NCI-H1694 treated with DMSO at 0.1 percent for 48 hours (cell line): ENCODE results near the gene DAP.
"Not testable (repeated sequence)": the region's sequence is repeated elsewhere in the genome, so short reads cannot be mapped to it uniquely, and the experiment has no call there.

Source experiments
- DNase-seq: peaks from one replicate; lab custom pipeline; 2025; lab: John Stamatoyannopoulos, UW

DAP gene, protein sequence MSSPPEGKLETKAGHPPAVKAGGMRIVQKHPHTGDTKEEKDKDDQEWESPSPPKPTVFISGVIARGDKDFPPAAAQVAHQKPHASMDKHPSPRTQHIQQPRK

GRCh38 chr5:10761185-10761932 is at the start of gene DAP:
TSS of gene DAP (minus strand) at chr5:10761234. CDS start at chr5:10761068, 166 bp downstream.
- DNase-seq = peak; percentile 76

DNA sequence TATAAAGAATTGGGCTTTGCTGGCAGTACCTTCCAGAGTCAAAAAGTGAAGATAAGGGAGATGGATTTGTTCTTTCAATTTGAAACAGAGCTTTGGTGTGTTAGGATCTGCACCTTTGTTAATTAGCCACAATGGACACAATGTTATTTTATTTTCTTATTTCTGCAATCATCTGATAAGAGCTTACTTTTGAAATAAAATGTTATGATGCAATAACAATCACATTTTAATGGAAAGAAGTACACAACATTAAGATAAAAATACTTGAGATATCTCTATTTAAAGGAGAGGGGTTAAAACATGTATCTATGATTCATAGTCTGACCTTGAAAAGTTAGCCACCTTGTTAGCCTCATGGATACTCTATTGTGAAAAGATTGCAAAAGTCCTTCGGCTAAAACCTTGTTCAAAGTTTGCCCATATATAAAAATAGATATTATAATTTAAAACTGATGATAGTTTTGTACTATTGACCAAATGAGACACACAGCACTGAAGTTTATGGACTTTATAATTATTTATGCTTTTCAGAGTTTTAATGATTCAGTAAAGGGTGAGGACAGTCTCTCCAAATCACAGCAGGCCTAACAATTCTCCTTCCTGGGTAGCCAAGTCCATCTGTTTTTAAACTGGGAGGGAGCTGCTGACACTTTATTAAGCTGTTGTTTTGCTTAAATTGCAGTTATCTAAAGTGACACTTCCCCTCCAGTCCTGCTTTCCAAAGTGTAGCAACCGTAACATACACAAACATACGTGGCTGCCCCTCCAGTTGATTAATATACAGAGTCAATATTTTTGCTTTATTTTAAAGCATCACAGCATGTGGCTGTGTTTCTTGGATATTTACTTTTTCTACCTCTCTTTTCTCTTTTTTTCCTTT is 47.6 kb upstream of the DAP start:
- DNase-seq = no peak

DNA sequence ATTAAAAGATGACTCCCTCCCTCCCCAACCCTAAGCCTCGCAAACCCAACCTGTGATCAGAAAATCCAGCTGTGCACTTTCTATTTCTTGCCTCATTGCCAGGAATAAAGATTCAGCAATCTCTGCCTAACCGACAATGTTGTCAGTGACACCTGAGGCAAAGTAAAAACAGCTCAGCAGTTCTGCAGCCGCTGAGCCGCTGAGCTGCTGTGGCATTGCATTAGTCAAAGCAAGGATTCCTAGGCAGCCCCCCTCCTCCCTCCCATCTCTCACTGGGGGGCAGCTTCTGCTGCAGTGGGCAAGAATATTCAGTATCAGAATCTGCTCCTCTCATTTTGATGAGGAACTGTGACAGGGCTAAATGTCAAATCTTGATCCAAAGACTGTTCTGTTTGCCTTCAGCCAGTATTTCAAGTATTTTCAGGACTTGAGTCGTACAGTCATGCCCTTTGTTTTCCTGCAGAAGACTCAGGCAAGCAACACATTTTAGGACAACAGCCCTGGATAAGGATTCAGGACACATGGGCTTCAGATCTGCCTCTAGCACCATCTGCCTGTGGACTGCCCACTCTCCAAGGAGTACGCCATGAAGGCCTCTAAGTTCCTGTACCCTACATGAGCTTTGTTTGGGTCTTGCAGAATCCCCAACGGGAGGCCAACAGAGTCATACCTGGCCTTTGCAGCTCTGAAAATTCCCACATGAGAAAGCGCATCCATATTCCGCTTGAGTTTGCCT is 41.1 kb upstream of the DAP start:
- no peak for DNase-seq

GRCh38 chr5:10800852-10801251 is 39.8 kb upstream of the DAP start:
- DNase-seq = no peak

GRCh38 chr5:10797261-10797660 is 36.2 kb upstream of the DAP start:
- DNase-seq = no peak

GRCh38 chr5:10793785-10794184 is 32.8 kb upstream of the DAP start:
- DNase-seq = peak; percentile 64

GRCh38 chr5:10792336-10792735 is 31.3 kb upstream of the DAP start:
- DNase-seq = no peak

- no peak for DNase-seq
Observed at GRCh38 chr5:10789726-10790125, 28.7 kb upstream of the DAP start.

GRCh38 chr5:10789021-10789420 is 28.0 kb upstream of the DAP start:
- no peak for DNase-seq

- no peak for DNase-seq
Observed at GRCh38 chr5:10788358-10788757, 27.3 kb upstream of the DAP start.

DNA sequence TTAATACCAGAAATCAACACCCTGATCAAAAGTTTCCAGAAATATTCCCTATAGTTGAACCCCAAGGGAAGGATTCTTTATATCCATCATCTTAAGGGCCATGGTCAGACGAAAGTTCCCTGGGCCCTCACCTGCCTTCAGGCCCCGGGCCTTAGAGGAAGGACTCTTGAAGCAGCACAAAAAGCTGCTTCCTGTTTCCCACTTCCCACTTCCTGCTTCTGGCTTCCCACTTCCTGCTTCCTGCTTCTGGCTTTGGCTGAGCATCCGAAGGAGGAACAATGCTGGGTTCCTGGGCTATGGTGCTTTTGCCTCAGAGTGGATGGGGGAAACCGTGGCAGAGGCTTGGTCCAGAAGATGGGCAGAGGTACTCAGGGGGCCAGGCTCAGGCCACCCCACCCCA is 25.8 kb upstream of the DAP start:
- DNase-seq = no peak

- DNase-seq = not testable (repeated sequence)
Observed at GRCh38 chr5:10780208-10780607, 19.2 kb upstream of the DAP start.

GRCh38 chr5:10779592-10779991 is 18.6 kb upstream of the DAP start:
- no peak for DNase-seq

GRCh38 chr5:10778179-10778910 is 17.3 kb upstream of the DAP start:
- no peak for DNase-seq

DNA sequence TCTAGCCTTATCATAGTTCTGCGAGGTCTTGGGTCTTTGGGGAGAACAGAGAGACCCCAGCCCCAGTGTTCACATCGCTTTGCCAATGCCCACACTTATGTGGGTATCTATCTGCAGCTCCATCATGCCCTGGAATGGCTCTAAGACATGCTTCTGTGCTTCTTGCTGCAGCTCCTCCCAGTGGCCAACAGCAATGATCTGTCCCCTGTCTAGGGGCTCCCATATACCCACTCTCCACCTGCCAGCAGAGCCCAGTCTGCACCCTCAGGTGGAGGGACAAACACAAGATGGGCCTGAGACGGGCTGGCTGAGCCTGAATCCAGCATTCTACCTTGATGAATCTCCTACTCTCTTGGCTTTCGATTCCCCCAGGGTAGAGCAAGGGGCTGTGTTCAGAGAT is 14.6 kb upstream of the DAP start:
- DNase-seq = no peak

DNA sequence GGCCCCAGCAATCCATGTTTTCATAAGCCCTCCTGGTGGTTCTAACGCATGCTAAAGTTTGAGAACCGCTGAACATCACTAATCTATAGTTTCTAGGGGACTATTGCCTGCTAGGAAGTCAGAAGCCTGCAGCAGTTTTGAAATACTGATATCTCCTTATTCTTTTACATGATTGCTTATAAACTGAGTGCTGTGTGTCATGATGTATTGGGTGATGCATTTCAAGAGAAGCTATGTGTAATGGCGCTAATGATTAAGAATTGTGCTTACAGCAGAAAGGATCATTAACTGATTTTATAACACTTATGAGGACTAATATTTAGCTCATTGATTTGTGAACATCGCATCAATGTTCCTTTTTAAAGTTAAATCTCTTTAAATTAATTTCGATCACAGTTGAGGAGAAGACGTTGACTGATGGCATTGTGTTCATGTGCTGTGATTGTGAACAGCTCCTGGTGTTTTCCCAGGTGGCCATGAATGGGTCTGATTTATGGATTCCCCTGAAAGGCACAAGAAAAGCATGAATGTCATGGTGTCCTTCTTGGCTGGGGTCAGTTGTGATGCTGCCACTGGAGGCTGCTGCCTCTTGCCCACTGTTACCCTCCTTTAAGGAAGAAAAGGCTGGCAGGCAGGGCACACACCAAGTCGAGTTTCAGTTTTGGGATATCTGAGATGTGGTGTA is 12.0 kb upstream of the DAP start:
- DNase-seq = no peak

- DNase-seq = no peak
Observed at GRCh38 chr5:10768328-10768899, 7.4 kb upstream of the DAP start.

DNA sequence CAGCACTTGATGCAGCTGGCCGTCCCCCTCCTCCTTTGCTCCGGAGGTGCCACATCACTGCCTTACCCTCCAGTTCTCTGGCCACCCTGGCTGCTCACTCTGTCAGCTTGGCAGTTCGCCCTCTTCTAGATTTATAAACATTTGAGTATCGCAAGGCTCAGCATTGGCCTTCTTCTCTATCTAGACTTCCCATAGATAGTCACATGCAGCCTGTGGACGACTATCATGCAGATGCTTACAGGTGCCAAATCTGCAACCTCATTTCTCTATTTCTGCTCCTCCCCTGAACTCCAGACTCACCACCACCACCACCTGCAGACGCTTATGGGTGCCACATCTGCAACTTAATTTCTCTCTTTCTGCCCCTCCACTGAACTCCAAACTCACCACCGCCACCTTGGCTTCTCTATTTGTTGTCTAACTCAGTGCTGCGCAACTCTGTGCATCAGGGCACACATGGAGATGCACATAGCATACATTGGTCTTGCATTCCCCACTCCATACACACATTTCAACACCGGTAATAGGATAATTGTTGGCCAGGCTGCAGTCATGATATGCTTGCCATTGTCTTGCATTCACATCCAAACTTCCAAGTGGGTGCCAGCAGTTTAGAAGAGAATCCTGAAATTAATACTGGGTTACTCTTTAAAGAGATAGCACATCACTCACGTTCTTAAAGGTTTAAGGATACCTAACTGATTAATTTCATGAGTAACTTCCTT is 1.9 kb upstream of the DAP start:
- DNase-seq = no peak

DNA sequence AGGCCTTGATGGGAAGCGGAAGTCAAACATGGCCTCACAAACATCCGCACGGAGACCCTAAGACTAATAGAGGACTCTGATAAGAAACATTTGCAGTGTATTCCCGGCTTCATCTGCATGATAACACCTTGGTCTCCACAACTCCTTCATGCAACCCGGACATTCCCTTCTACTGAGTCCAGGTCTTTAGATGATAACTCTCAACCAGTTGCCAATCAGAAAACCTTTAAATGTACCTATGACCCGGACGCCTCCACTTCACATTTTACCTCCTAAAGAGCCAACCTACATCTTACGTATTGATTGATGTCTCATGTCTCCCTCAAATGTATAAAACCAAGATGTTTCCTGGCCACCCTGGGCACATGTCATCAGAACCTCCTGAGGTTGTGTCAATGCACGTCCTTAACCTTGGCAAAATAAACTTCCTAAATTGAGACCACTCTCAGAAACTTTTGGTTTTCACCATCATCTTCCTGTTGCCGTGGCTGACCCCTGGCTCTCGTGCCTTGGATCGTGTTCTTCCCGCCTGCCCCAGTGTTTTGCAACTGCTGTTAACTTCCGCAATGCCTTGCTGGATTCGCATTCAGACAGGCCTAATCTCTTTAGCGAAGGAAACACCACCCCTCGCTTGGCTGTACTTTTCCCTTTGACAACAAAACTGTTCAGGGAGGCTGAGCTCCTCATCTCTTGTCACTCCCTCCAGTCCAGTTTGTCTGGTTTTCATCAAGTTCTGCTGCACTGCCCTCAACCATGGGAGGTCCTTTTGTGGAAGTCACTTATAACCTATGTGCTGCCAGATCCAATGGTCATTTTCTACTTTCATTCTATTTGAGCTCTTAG is 1.1 kb upstream of the DAP start:
- DNase-seq = no peak
